ENCODE data around the gene SIDT2. TPM values are rescaled to one million over a fixed set of nuclear protein-coding genes. Genes with fewer than 3 reads are reported as not detected.
"Not testable (repeated sequence)": the region's sequence is repeated elsewhere in the genome, so short reads cannot be mapped to it uniquely, and the experiment has no call there.

Gene SIDT2
- polyA plus RNA-seq, 6 donors from 2014 or later, result 19.2 to 126 (median 80.7) TPM

DNA sequence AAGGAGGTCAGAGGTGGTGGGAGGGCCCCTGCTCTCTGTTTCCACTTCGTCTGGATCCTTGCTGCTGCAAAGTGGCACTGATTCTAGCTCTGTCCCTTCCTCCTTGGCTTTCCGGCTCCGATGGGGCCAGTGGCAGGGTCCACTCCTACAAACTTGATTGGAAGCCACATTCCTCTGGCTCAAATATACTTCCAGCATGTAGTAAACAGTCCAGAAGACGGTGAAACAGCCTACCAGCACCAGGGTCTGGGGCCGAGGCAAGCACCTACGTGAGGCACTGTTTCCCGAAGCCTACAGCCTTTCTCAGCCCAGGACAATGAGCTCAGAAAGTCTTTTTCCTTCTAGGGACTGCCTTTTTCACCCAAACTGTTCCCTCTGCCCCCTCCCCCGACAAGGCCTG lies 27.6 kb downstream of the SIDT2 start:
- H3K27me3 Mint-ChIP-seq; H3K4me1 Mint-ChIP-seq; ATAC-seq (ENCODE audit: low read depth in 2 of 2); DNase-seq; H3K4me3 Mint-ChIP-seq; H3K27ac Mint-ChIP-seq; H3K9me3 Mint-ChIP-seq: not testable (repeated sequence)
- peaks cover 13% of the 10 kb centered on the region in 2 donors for H3K36me3 Mint-ChIP-seq

GRCh38 chr11:117206859-117207258 lies 28.3 kb downstream of the SIDT2 start:
- not testable (repeated sequence) for ATAC-seq (ENCODE audit: low read depth in 2 of 2); H3K4me1 Mint-ChIP-seq; H3K27ac Mint-ChIP-seq; H3K27me3 Mint-ChIP-seq; DNase-seq; H3K4me3 Mint-ChIP-seq; H3K9me3 Mint-ChIP-seq
- peaks cover 13 to 20% of the 10 kb centered on the region in 2 donors for H3K36me3 Mint-ChIP-seq

- H3K9me3 Mint-ChIP-seq; H3K4me3 Mint-ChIP-seq; H3K27ac Mint-ChIP-seq; ATAC-seq (ENCODE audit: low read depth in 2 of 2); H3K4me1 Mint-ChIP-seq; H3K27me3 Mint-ChIP-seq; DNase-seq: not testable (repeated sequence)
- peaks cover 13 to 21% of the 10 kb centered on the region in 2 donors for H3K36me3 Mint-ChIP-seq
These were observed 28.9 kb downstream of the SIDT2 start for GRCh38 chr11:117207481-117207880.

DNA sequence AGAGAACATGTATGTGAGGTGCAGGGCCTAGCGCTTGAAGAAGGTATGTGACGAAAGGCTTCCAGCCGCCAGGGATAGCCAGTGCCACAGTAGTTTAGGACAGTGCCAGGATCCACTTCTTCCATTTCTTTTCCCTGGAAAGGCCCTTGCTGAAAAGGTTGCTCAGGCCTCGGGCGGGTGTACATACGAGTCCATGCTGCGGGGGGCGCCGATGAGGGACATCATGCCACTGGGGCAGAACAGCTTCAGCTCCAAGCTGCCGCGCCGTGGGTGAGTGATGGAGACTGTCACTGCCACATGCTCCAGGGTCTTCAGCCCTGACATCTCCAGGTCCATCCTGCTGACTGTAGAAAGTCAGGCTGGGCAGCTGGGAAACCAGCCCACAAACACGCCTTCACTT lies 30.2 kb downstream of the SIDT2 start:
- not testable (repeated sequence) for ATAC-seq (ENCODE audit: low read depth in 2 of 2); H3K9me3 Mint-ChIP-seq; H3K4me1 Mint-ChIP-seq; H3K4me3 Mint-ChIP-seq; DNase-seq; H3K27me3 Mint-ChIP-seq; H3K27ac Mint-ChIP-seq
- H3K36me3 Mint-ChIP-seq, result peaks cover 13 to 31% of the 10 kb centered on the region in 2 donors

DNA sequence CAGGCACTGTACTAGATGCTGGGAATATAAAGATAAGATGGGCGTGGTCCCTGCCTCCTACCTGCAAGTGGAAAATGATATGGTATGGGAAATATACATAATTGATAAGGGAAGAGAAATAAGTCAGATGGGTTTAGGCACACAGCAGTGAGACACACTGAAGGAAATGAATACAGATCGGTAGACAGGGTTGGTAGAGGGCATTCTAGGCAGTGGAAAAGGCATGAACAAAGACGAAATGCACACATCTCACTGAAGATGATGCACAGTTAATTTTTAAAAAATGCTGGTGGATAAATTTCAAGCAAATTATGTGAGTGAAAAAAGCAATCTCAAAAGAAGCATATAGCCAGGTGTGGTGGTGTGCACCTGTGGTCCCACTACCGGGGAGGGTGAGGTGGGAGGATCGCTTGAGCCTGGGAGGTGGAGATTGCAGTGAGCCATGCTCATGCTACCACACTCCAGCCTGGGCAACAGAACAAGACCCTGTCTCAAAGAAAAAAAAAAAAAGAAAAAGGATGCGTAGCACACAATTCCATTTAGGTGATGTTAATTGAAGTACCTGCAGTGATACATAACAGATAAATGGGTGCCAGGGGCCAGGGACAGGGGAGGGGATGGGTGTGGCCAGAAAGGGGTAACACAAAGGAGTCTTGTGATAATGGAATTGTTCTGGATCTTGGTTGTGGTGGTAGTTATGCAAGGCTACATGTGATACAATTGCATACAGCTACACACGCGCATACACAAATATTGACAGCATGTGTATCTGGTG lies 31.0 kb downstream of the SIDT2 start:
- not testable (repeated sequence) for H3K4me3 Mint-ChIP-seq; DNase-seq; H3K4me1 Mint-ChIP-seq; H3K27me3 Mint-ChIP-seq; H3K9me3 Mint-ChIP-seq; ATAC-seq (ENCODE audit: low read depth in 2 of 2)
- Mint-ChIP-seq H3K27ac (peak overlapping the region in 4 of 6 donors; percentile 4 to 62 (median 18)), H3K36me3 (peaks cover 18 to 37% of the 10 kb centered on the region in 2 donors)

DNA sequence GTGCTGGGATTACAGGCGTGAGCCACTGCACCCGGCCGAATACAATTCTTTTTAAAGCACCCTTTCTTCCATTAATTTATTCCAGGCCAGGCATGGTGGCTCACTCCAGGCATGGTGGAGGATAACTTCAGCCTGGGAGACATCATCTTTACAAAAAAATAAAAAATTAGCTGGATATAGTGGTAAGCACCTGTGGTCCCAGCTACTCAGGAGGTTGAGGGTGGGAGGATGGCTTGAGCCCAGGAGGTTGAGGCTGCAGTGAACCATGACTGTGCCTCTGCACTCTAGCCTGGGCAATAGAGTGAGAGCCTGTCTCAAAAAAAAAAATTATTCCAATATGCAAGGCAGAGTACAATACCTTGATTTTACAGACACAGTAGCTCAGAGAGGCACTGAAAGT lies 32.1 kb downstream of the SIDT2 start:
- DNase-seq (no peak), ATAC-seq (ENCODE audit: low read depth in 2 of 2) (no peak)
- Mint-ChIP-seq H3K9me3 (no peaks in the 10 kb centered on the region), H3K27me3 (no peaks in the 10 kb centered on the region), H3K4me3 (no peak overlapping the region), H3K4me1 (peaks cover 0 to 5% (median 1%) of the 10 kb centered on the region in 3 donors), H3K27ac (peak overlapping the region in 2 of 6 donors; percentile 27 to 92), H3K36me3 (peaks cover 9 to 31% of the 10 kb centered on the region in 2 donors)

- no peak for ATAC-seq (ENCODE audit: low read depth in 2 of 2)
- no peak for DNase-seq
- Mint-ChIP-seq H3K27me3 (no peaks in the 10 kb centered on the region), H3K36me3 (peaks cover 9 to 31% of the 10 kb centered on the region in 2 donors), H3K4me3 (no peak overlapping the region), H3K4me1 (peaks cover 0 to 5% (median 1%) of the 10 kb centered on the region in 3 donors), H3K27ac (peak overlapping the region in 2 of 6 donors; percentile 24 to 34), H3K9me3 (no peaks in the 10 kb centered on the region)
These were observed 34.3 kb downstream of the SIDT2 start for GRCh38 chr11:117212697-117213355.

GRCh38 chr11:117214404-117215110 lies 36.0 kb downstream of the SIDT2 start:
- no peak for ATAC-seq (ENCODE audit: low read depth in 2 of 2)
- H3K36me3 Mint-ChIP-seq, result peaks cover 14 to 43% of the 10 kb centered on the region in 2 donors
- no peak for DNase-seq
- H3K27me3 Mint-ChIP-seq, result no peaks in the 10 kb centered on the region
- no peaks in the 10 kb centered on the region for H3K9me3 Mint-ChIP-seq
- H3K27ac Mint-ChIP-seq, result peak overlapping the region in 4 of 6 donors; percentile 14 to 83 (median 47)
- peaks cover 1 to 6% (median 5%) of the 10 kb centered on the region in 3 donors for H3K4me1 Mint-ChIP-seq
- H3K4me3 Mint-ChIP-seq, result no peak overlapping the region

DNA sequence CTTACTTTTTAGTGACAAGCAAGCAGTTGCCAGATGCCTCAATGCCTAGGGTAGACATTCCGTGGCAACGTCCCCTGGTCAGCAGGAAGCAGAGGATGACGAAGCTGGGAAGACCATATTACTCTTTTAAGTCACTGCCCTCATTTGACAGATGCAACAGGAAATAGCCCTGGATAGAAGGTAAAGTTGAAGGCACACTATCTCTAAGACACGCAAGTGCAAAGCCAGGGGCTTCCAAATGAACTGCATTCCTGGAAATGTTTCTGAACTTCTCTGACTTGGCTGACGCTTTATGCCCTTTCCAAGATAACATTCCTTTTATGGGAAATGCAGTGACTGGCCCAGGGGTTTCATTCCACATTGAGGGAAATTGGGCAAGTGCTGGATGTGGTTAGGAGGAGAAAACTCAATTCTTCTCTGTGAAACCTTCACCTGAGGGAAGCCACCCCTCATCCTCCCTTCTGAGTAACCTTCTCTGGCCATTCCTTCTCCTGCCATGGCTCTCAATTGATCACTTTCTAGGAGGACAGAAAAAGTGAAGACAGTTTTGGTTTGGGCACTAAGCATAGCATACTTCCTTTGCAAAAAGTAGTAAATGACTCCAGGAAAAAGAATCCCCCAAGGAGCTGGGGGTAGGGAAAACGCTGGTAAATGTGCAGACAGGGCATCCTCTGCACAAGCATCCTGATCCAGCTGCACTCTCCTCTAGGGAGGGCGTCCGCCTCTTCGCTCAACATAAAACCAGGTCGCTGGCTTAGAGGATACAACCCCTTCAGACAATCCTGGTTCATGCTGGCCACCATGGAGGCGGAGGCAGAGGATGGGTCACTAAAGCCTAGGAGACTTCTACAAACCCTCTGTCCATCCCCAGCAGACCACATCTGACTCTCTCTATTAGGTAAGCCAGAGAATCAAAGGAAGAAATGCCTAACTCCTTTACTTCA lies 38.9 kb downstream of the SIDT2 start:
- Mint-ChIP-seq H3K4me3 (no peak overlapping the region), H3K27ac (peak overlapping the region in 3 of 6 donors; percentile 10 to 90 (median 38)), H3K9me3 (no peaks in the 10 kb centered on the region), H3K36me3 (peaks cover 11 to 34% of the 10 kb centered on the region in 2 donors), H3K27me3 (no peaks in the 10 kb centered on the region), H3K4me1 (peaks cover 0 to 11% (median 4%) of the 10 kb centered on the region in 3 donors)
- DNase-seq (no peak), ATAC-seq (ENCODE audit: low read depth in 2 of 2) (no peak)

GRCh38 chr11:117218133-117218915 lies 39.8 kb downstream of the SIDT2 start:
- Mint-ChIP-seq H3K4me3 (no peak overlapping the region), H3K27me3 (no peaks in the 10 kb centered on the region), H3K27ac (peak overlapping the region in 3 of 6 donors; percentile 51 to 92 (median 62)), H3K4me1 (peaks cover 0 to 11% (median 4%) of the 10 kb centered on the region in 3 donors), H3K36me3 (peaks cover 11 to 28% of the 10 kb centered on the region in 2 donors), H3K9me3 (no peaks in the 10 kb centered on the region)
- ATAC-seq (ENCODE audit: low read depth in 2 of 2) (no peak), DNase-seq (no peak)

DNA sequence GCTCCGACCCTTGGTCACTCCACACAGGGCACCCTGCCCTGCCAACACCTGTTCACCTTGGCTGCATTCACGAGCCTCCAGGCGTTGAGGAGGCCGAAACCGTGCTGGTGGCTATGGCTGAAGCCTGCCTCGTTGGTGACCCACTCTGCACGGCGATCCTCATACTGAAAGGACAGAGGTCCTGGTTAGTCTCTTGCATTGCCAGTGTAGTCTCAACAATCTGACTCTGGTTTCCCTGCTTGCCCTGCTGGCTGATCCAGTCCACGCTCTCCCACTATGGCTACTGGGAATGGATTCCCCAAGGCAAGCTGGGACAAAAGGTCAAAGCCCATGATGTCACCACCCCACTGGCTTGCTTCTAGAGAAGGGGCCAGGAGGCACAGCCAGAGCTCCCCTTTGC lies 40.5 kb downstream of the SIDT2 start:
- Mint-ChIP-seq H3K9me3 (no peaks in the 10 kb centered on the region), H3K27me3 (no peaks in the 10 kb centered on the region), H3K4me3 (no peak overlapping the region), H3K36me3 (peaks cover 11 to 22% of the 10 kb centered on the region in 2 donors), H3K27ac (peak overlapping the region in 2 of 6 donors; percentile 42 to 81), H3K4me1 (peaks cover 0 to 11% (median 4%) of the 10 kb centered on the region in 3 donors)
- ATAC-seq (ENCODE audit: low read depth in 2 of 2) (no peak), DNase-seq (no peak)

GRCh38 chr11:117219455-117219854 lies 40.9 kb downstream of the SIDT2 start:
- peaks cover 7 to 18% of the 10 kb centered on the region in 2 donors for H3K36me3 Mint-ChIP-seq
- no peak for ATAC-seq (ENCODE audit: low read depth in 2 of 2)

More at GRCh38 chr11:117219455-117219854, 40.9 kb downstream of the SIDT2 start:
- H3K27ac Mint-ChIP-seq, result peak overlapping the region in 1 of 6 donors; percentile 83
- DNase-seq, result no peak
- no peaks in the 10 kb centered on the region for H3K9me3 Mint-ChIP-seq
- no peaks in the 10 kb centered on the region for H3K27me3 Mint-ChIP-seq
- H3K4me1 Mint-ChIP-seq, result peaks cover 0 to 11% (median 4%) of the 10 kb centered on the region in 3 donors
- no peak overlapping the region for H3K4me3 Mint-ChIP-seq

Measured in naive B cell (primary cell).